Diencephalon (tissue), 1 donor: ENCODE results near the gene ABLIM3. TPM values are rescaled to one million over a fixed set of nuclear protein-coding genes. Genes with fewer than 3 reads are reported as not detected.

ENCODE experiments used
- total RNA-seq: library from RNA; depleted of rRNA; stranded (reverse); fragments of >200 nt; gene quantifications from one replicate; pipeline ENCODE4 v1.2.3, GENCODE V29; 2014

The ABLIM3 gene
- 53.1 TPM for total RNA-seq

DNA sequence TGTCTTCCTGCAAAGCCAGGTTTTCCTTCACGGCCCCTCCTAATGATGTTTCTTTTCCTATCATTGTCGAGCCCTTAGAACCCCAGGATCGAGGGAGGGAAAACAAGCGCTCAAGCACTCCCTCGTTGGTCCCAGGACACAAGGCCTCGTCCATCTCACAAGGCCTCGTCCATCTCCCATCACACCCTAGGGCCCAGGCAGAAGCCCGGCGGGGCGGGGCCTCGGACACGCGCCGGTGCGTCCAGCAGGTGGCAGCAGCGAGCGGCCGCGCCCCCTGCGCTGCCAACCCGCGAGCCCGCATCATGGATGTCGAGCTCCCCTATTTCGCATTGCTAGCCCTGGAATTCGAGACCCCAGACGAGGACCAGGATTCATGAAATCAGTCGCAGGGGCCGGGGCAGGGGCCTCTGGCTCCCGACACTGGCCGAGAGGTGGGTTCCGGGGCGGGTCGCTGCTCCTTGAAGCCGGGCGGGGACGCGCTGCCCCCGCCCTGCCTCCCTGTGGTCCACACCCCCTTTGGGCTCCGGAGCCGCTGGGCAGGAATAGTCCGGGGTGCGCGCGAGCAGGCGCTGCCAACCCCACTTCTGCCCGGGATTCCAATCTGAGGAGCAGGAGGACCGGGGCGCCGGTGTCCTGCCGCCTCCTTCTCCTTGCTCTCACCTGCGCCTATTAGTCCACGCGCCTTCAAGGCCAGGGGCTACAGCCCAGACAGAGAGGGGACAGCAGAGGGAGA lies at the start of gene ABLIM3:
Gene ABLIM3, plus strand, starts transcription at position 270 of the 733 bp plus-strand sequence. CDS start 603 bp downstream, outside the sequence.

GRCh38 chr5:149271716-149272563 lies 130.6 kb downstream of the ABLIM3 start, which contains the start of gene AFAP1L1:
AFAP1L1 (plus strand) TSS chr5:149271859; CDS start chr5:149271969, 110 bp downstream.

Other genes with a start within 250 kb of the ABLIM3 start
- 0.92 TPM for gene SH3TC2, start 78.4 kb upstream of the ABLIM3 start, total RNA-seq
- 5.5 TPM for gene AFAP1L1, start 130.4 kb downstream of the ABLIM3 start, total RNA-seq
- 54.7 TPM for gene GRPEL2, start 204.0 kb downstream of the ABLIM3 start, total RNA-seq
- gene PCYOX1L, start 216.6 kb downstream of the ABLIM3 start, total RNA-seq, result 13.6 TPM
- not detected for gene IL17B, start 237.8 kb downstream of the ABLIM3 start, total RNA-seq